GM19395 (cell line): Measurements from ENCODE around the gene RFC2.
"Not testable (repeated sequence)": the region's sequence is repeated elsewhere in the genome, so short reads cannot be mapped to it uniquely, and the experiment has no call there.

Experiments used
- ATAC-seq: cut with Tn5 transposase; IDR thresholded peaks from one replicate; pipeline ENCODE4 v1.9.1; 2021; ENCODE audit warnings: mild to moderate bottlenecking, moderate library complexity; ENCODE audit not compliant: unreplicated experiment

The RFC2 gene

DNA sequence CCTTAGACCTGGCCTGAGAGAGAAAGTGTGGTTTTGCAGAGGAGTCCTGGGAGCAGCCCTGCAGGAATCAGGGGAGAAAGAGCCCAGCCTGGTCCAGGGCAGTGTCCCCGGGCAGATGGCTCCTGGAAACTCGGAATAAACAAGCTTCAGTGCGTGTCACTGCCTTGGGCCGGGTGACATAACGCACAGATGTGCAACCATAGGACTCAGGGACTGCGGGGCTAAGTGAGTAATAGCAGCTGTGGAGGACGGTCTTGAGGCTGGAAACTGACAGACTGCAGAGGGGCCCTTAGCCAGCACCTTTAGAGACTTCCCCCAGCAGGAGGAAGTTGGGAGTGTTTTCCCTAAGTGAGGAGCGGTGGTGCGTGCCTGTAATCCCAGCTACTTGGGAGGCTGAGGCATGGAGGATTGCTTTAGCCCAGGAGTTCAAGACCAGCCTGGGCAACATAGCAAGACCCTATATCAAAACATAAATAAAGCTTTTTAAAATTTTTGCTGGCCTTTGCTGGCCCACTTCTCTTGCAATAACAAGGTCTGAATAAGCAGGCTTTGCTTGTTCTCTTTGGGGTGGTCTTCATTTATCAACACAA is 29.8 kb upstream of the RFC2 start:
- no peak for ATAC-seq

DNA sequence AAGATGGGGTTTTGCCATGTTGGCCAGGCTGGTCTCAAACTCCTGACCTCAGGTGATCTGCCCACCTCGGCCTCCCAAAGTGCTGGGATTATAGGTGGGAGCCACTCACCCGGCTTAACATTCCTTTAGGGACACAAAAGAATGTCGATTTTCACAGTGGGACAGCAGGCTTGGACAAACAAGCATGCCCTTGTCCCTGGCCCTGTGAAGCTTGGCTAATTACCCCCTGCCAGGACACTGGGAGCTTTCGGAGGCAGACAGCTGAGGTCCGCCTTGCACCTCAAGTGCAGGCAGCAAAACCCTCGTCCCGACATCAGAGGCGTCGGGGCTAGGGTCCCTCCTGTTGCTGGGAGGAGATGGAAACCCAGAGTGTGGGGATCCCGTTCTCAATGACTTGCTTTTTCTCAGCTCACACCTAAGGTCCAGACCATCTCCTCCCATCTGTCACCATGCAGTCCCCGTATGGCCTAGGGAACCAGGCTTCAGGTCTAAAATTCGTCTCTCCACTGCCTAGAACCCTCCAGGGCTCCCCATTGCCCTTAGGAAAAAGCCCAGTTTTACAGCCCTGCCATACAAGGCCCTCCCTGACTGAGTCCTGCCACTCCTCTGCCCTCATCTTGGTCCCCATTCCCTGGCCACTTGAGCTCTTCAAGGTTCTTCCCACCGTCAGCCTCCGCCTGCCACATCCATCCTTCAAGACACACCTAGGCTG is 28.7 kb upstream of the RFC2 start:
- no peak for ATAC-seq

DNA sequence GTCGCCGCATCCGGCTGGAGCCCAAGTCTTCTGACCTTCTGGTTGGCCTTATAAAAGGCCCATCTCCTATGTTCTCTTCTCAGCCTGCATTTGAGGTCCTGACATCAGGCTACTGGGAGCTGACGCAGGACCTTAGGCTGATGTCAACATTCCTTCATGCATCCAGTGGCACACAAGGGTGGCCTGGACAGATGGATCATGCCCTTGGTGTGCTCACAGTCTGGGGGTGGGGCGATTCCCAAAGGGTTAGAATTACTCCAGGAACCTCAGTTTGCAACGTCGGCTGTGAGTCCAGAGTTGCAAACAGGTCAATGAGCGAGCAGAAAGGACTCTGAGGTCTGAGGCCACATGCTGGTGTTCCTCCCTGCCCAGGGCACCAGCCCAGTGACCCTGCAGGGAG is 26.8 kb upstream of the RFC2 start:
- no peak for ATAC-seq

DNA sequence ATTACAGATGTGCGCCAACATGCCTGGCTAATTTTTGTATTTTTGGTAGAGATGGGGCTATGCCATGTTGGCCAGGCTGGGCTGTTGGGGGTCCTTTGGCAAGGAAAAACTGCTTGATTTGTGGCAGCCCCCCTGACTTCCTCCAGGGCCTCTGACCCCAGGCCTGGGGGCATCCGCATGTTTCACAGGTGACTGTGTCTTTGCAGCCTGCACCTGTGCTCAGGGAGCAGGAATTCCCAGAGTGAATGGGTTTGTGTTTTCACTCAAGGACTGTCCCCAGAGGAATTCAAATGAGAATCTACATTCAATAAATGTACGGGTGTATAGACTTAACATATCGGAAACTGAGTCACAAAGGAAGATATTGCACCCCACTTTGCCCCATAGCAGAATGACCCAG is 23.4 kb upstream of the RFC2 start:
- ATAC-seq = no peak

DNA sequence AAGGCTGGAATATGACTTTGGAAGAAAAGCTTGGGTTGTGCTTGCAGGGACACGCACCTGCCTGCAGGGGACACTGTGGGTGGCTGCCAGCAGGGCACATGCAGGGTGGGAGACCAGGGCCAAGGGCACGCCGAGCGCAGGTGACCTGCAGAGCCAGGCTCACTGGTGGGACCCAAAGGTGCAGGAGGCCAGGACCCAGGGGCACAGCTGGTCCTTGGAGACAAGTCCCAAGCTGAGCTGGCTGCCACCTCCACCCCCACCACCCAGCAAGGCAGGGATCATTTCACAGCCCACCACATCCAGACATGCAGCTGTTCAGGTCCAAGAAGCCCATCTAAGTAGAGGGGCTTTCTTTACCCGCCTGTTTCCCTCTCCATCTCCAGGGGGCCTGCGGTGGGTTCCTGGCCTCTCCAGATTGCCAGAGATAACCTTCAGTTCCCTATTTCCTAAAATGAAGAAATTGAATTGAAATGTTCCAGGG is 21.2 kb upstream of the RFC2 start:
- ATAC-seq = no peak

DNA sequence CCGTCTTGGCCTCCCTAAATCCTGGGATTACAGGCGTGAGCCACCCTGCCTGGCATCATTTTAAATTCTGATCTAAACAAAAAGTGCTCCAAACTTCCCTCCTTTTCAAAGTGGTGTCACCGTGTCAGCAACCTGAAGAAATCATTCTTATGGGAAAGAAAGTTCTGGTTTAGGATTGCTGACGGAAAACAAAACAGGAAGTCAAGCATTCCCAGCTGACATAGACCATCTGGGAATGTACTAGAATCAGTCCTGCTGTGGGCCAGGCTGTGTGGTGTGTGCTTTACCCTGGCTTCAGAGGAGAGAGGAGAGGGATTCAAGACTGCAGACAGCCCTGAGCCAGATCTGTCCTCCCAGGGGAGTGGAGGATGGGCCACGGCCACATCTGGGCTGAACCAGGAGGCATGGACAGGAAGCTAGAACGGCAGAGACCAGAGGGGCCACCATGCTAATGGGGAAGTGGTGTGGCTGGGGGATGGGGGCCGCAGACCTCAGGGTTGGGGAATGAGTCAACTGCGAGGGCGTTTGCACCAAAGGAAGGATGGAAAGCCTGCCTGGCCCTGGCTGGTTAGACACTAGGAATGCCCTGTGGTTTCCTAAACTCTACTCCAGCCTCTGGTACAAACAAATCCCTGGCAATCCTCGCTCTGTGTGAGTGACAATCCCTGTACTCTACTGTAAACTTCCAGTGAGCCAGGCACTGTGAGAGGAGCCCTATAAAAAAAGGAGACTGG is 18.3 kb upstream of the RFC2 start:
- peak; percentile 88 for ATAC-seq

DNA sequence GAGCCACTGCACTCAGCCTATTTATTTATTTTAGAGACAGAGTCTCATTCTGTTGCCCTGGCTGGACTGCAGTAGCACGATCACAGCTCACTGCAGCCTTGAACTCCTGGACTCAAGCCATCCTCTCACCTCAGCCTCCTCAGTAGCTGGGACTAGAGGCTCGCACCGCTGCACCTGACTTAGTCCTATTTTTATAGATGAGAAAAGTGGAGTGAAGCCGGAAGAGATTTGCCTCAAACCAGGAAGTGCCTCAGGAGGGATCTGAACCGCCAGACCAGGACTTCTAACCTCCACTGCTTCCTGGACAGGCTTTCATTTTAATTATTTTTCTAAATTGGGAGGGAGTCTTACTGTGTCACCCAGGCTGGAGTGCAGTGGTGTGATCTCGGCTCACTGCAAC is 17.5 kb upstream of the RFC2 start:
- ATAC-seq = peak; percentile 3

DNA sequence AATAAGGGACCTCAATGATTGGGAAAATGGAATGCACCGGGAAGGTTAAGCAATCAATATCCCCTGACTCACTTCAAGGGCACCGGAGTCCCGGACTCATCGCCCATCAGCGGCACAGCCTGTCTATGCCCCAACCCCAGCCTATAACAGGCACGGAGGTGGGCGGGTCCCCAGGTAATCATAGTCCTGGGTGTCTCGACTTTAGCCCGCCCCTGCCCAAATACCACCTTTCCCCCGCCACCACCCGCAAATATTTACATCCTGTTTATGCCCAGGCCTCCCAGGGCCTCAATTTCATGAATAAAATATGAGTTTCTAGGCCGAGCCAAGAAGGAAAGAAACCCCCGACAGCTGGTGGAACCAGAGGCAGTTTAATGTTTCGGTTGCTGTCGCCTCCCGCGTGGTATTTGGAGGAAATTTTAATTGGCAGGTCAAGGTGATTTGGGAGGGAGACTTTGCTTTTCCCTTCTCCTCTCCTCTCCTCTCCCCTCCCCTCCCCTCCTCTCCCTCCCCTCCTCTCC is 15.6 kb upstream of the RFC2 start:
- ATAC-seq = peak; percentile 31

DNA sequence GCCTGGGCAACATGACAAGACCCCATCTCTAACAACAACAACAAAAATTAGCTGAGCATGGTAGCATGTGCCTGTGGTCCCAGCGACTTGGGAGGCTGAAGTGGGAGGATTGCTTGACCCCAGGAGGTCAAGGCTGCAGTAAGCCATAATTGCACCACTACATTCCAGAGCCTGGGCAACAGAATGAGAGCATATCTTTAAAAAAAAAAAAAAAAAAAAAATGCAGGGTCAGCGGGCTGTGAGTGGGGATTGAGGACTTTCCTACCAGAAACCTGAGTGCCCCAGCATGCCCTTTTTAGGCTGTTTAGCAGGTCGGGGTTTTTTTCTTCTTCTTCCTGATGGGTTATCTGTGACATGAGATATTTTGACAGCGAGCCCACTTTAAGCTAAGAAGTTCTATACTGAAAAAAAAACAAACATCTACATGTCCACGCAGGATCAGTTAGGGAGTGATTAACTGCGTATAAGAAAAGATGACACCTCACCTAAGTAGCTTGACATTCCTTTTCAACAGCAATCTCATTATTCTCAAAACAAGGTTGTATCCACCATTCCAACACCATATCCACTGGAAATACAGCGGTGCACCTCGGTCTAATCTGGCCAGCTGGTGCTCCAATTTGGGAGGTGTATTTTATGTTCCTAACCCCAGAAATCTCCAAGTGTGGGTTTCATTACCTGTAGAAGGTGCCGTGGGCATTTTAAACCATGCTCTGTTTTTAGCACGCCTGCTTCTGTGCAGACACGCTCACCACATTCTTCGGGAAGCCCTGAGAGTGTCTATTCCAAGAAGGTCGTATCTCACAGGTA is 13.8 kb upstream of the RFC2 start:
- ATAC-seq = no peak

DNA sequence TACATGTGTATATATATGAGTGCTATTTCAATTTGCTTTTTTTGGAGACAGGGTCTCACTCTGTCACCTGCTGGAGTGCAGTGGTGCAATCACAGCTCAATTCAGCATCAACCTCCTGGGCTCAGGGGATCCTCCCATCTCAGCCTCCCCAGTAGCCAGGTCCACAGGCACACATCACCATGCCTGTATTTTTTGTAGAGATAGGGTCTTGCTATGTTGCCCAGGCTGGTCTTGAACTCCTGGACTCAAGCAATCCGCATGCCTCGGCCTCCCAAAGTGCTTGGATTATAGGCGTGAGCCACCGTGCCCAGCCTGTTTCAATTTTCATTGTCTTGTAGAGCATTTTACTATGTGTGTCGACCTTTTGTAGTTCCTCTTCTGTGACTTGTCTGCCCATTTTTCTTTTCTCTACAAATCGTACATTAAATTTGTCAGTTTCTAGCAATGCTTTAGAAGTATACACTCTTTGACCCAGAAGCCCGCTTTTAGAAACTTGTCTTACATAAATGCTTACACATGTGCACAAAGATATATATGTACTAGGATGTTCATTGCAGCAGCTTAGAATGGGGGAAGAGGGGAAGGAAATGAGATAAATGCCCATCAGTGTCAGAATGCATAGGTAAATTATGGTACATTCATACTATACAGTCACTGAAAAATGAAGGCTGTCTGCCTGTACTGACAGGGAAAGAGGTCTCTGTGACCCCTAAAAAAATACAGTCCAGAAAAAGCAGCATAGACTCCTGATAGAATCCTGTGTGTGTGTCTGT is 12.2 kb upstream of the RFC2 start:
- ATAC-seq = no peak

DNA sequence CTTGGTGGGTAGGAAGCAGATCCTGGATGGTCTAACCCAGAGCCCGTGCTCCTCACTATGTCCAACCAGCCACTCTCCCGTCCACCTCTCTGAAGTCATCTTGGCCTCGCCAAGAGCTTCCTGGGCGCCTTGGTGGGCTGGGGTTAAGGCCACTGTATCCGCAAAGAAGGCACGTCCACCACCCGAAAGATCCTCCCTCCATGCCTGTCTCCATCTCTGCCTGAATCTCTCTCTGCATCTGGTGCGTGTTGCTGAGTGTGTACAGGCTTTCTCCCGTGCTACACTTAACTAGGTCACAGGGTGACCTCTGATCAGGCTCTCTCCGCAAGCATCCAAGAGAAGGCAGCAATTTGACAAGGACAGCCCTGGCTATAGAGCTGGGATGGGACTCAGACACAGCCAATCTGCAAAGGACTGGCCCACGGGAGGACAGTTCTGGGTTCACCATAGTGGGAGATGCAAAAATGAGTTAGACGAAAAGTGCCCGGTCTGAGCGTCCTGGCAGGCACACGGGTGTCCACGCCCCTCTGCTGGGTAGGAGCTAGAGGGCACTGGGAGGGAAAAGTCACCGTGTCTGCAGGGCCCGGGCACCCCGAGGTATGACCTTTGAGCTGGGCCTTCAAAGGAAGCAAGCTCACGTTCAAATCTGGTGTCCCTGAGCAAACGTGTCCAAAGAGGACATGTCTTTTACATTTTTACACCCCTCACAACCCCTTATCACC is 9.4 kb upstream of the RFC2 start:
- ATAC-seq = no peak

DNA sequence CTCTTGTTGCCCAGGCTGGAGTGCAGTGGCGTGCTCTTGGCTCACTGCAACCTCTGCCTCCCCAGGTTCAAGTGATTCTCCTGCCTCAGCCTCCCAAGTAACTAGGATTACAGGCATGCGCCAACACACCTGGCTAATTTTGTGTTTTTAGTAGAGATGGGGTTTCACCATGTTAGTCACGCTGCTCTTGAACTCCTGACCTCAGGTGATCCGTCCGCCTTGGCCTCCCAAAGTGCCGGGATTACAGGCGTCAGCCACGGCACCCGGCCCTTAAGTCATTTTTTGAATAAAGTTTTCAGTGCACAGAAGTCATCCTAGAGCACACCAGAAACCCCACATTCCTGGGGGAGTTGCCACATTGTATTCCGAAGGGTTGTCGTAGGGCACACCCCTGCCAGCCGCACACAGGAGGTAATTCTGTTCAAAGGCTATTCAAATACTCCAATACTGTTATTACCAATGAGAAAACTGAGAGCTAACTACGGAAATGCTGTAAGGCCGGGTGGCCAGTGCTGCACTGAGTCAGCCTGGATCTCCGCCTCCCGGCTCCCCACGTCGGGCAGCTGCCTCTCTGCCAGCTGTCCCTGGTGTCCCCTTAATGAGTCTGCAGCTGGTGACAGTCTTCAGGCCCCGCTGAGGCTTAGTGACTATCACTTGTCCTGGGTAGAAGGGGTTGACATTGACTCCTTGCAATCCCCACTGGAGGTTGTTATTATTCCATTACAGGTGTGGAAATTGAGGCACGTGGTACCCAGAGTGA is 8.6 kb upstream of the RFC2 start:
- no peak for ATAC-seq

DNA sequence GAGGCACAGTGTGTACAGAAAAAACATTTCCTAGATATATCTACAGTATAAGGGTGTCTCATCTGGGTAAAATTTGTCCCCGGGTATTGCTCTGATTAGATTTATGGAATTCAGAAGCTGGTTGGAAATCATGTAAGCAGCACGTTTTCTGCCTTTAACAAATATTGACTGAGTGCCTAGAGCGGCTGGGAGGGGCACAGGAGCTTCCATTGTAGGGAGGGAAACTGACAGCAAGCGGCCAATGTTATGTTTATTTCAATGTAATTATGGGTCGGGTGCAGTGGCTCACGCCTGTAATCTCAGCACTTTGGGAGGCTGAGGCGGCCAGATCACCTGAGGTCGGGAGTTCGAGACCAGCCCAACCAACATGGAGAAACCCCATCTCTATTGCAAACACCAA is 4.4 kb upstream of the RFC2 start:
- no peak for ATAC-seq

DNA sequence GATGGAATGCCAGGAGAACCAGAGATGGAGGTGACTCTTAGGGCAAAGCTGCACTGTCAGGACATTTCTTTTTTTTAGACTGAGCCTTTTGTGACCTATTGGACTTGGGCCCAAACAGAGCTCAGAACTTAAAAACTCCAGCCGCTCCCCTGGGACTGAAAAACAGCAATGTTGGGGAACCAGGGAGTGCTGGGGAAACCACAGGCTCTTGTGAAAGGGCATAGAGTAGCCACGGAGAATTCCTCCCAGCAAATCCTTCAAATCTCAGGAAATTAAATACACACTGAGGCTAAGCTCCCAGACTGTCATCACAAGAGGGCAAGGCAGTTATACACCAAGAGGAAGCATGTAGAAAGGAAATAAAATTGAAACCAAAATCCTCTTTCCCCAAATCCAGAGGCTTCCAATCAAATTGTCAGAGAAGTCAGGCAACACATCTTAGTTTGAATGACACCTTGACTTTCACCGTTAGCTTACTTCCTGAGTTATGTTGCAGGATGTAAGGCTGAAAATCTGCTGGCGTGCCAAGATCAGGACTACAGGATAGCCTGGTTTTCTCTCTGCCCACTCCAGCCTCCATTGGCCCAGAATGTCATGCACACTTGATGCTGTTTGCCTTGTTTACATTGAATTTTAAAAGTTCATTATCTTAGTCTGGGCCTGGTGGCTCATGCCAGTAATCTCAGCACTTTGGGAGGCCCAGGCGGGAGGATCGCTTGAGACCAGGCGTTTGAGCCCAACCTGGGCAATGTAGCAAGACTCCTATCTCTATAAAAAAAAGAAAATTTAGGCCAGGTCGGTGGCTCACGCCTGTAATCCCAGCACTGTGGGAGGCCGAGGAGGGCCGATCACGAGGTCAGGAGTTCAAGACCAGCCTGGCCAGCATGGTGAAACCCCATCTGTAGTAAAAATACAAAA is 2.6 kb upstream of the RFC2 start:
- no peak for ATAC-seq

DNA sequence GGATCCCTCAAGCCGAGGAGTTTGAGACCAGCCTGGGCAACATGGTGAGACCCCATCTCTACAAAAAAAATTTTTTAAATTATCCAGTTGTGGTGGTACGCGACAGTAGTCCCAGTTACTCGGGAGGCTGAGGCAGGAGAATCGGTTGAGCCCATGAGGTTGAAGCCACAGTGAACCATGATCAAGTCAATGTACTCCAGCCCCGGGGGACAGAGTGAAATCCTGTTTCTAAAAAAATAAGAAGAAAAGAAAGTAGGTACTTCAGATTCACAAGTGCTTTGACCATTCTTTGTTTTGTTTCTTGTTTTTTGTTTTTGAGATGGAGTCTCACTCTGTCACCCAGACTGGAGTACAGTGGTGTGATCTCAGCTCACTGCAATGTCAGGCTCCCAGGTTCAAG is 1.3 kb upstream of the RFC2 start:
- ATAC-seq = not testable (repeated sequence)

DNA sequence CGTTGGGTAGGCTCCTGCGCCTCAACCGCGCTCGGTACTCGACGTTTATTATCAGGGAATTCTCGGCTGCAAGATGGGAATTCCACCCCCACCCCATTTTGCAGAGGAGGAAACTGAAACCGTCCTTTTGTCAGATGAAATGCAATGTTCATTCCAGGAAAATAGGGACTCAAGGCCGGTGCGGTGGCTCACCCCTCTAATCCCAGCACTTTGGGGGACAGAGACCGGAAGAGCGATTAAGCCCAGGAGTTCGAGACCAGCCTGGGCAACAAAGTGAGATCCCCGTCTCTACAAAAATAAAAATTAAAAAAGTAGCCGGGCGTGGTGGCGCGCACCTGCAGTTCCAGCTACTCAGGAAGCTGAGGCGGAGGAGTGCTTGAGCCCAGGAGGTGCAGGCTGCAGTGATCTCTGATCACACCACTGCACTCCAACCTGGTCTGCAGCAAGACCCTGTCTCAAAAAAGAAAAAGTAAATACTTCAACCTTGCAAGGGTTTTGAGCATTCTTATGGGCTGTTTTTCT is 720 bp upstream of the RFC2 start:
- no peak for ATAC-seq

DNA sequence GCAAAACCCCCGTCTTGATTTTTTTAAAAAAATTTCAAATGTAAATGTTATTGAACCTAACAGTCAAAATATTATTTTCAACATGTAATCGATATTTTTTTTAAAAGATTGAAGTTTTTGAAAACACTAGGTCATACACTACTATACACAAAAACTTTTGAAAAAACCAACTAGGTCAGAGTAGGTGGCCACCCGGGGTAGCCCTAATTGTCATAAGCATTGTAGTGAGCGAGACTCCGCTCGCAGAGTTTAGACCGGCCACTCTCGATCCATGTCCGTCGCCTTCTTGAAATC is 417 bp downstream of the RFC2 start:
- ATAC-seq = peak; percentile 7

DNA sequence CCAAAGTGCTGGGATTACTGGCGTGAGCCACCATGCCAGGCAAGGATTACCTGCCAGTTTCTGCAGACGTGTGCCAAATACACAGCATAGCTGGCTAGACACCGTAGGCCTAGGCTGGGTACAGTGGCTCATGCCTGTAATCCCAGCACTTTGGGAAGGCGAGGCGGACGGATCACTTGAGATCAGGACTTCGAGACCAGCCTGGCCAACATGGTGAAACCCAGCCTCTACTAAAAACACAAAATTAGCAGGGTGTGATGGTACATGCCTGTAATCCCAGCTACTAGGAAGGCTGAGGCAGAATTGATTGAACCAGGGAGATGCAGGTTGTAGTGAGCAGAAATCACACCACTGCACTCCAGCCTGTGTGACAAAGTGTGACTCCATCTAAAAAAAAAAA is 868 bp downstream of the RFC2 start:
- no peak for ATAC-seq
